ENCODE data around the gene DNASE2. TPM values are rescaled to one million over a fixed set of nuclear protein-coding genes. Genes with fewer than 3 reads are reported as not detected.
A peak's percentile ranks its signal among the peaks of the same experiment; 100 is the strongest.
"Not testable (repeated sequence)": the region's sequence is repeated elsewhere in the genome, so short reads cannot be mapped to it uniquely, and the experiment has no call there.

Gene DNASE2
- total RNA-seq, 1 experiment from 2014 or later: 78.9 TPM

DNA sequence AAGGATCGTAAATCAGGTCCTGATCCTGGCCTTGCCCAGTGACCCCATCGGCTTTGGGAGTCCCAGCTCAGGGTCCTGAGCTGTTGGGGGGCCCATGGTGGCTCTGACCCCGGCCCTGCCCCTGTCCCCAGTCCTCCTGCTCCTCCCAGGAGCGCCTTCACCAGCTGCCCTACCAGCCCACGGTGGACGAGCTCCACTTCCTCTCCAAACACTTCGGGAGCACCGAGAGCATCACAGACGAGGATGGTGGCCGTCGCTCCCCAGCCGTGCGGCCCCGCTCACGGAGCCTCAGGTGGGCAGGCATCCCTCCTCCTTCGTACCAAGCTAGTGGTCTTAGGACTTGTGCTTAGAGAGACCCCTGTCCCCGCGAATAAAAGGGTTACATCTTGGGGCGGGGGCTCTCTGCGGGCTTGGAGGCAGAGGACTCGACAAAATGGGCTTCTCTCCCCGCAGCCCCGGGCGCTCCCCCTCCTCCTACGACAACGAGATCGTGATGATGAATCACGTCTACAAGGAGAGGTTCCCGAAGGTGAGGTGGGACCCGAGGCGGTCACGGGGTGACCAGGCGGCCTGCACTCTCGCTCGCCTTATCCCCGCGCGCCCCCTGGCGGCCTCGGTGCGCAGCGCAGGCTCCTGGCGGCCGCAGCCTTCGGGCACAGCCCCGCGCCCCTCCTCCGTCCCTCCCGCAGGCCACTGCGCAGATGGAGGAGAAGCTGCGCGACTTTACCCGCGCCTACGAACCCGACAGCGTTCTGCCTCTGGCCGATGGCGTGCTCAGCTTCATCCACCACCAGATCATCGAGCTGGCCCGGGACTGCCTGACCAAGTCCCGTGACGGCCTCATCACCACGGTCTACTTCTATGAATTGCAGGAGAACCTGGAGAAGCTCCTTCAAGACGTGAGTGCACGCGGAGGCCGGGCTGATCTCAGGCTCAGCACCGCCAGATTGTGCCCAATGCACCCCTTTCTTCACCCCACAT, 33.8 kb downstream of the DNASE2 start:
- Histone ChIP-seq H3K27ac (ENCODE audit: low read length) (no peak overlapping the region), H3K9me3 (ENCODE audit: control insufficient read depth, insufficient read depth, low read depth, low read length) (no peaks in the 10 kb centered on the region), H3K4me1 (ENCODE audit: control insufficient read depth, insufficient read depth, low read length) (no peaks in the 10 kb centered on the region), H3K36me3 (ENCODE audit: control insufficient read depth, insufficient read depth, low read length) (no peaks in the 10 kb centered on the region), H3K27me3 (ENCODE audit: control insufficient read depth, insufficient read depth, low read length) (no peaks in the 10 kb centered on the region), H3K4me3 (ENCODE audit: low read depth in 2 of 2, low read length in 2 of 2) (peak overlapping the region in 1 of 2 experiments; percentile 34; a peak in 2 of 4 replicates)
- ATAC-seq: peak; percentile 96
- intact Hi-C loops (cut with micrococcal nuclease; ENCODE audit: unreplicated experiment): no loop called here
- no peak for DNase-seq (ENCODE audit: low read depth, low spot score)
- BruUV-seq (replicated peaks): no TSS peak
- TF ChIP-seq, protein P1, sequence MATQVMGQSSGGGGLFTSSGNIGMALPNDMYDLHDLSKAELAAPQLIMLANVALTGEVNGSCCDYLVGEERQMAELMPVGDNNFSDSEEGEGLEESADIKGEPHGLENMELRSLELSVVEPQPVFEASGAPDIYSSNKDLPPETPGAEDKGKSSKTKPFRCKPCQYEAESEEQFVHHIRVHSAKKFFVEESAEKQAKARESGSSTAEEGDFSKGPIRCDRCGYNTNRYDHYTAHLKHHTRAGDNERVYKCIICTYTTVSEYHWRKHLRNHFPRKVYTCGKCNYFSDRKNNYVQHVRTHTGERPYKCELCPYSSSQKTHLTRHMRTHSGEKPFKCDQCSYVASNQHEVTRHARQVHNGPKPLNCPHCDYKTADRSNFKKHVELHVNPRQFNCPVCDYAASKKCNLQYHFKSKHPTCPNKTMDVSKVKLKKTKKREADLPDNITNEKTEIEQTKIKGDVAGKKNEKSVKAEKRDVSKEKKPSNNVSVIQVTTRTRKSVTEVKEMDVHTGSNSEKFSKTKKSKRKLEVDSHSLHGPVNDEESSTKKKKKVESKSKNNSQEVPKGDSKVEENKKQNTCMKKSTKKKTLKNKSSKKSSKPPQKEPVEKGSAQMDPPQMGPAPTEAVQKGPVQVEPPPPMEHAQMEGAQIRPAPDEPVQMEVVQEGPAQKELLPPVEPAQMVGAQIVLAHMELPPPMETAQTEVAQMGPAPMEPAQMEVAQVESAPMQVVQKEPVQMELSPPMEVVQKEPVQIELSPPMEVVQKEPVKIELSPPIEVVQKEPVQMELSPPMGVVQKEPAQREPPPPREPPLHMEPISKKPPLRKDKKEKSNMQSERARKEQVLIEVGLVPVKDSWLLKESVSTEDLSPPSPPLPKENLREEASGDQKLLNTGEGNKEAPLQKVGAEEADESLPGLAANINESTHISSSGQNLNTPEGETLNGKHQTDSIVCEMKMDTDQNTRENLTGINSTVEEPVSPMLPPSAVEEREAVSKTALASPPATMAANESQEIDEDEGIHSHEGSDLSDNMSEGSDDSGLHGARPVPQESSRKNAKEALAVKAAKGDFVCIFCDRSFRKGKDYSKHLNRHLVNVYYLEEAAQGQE (IDR thresholded peaks at IDR 0.05; ENCODE audit: insufficient read depth in 1 of 2, low read depth in 2 of 2, low read length in 1 of 2): peak in 1 of 2 experiments; percentile 78; a peak in 2 of 4 replicates
- TF ChIP-seq TCF7L2 (IDR thresholded peaks at IDR 0.05; ENCODE audit: low read depth, low read length): no peak
- no peak for TF ChIP-seq SIN3A (IDR thresholded peaks at IDR 0.05; ENCODE audit: borderline replicate concordance, insufficient read depth, low read depth, low read length)
- no peak for TF ChIP-seq POLR2AphosphoS5 (IDR thresholded peaks at IDR 0.05; ENCODE audit: low read depth, low read length)
- TF ChIP-seq, protein P2, sequence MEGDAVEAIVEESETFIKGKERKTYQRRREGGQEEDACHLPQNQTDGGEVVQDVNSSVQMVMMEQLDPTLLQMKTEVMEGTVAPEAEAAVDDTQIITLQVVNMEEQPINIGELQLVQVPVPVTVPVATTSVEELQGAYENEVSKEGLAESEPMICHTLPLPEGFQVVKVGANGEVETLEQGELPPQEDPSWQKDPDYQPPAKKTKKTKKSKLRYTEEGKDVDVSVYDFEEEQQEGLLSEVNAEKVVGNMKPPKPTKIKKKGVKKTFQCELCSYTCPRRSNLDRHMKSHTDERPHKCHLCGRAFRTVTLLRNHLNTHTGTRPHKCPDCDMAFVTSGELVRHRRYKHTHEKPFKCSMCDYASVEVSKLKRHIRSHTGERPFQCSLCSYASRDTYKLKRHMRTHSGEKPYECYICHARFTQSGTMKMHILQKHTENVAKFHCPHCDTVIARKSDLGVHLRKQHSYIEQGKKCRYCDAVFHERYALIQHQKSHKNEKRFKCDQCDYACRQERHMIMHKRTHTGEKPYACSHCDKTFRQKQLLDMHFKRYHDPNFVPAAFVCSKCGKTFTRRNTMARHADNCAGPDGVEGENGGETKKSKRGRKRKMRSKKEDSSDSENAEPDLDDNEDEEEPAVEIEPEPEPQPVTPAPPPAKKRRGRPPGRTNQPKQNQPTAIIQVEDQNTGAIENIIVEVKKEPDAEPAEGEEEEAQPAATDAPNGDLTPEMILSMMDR (IDR thresholded peaks at IDR 0.05): peak; percentile 97
- in situ Hi-C loops (cut with HindIII; ENCODE audit: low pct_unique_long_range_greater_than_20kb, low sequenced_read_pairs): no loop called here
- ChIA-PET POLR2A (interaction anchor here (0.5 kb wide), 1 partner anchor 76 kb away, joined by 3 read pairs; no protein-coding TSS in a partner anchor), CTCF (interaction anchor here (0.5 to 2.4 kb wide), 17 partner anchors 10 to 166 kb away, joined by 3 to 14 read pairs (median 4); partner anchors contain the start of genes DHPS and TRIR)

DNA sequence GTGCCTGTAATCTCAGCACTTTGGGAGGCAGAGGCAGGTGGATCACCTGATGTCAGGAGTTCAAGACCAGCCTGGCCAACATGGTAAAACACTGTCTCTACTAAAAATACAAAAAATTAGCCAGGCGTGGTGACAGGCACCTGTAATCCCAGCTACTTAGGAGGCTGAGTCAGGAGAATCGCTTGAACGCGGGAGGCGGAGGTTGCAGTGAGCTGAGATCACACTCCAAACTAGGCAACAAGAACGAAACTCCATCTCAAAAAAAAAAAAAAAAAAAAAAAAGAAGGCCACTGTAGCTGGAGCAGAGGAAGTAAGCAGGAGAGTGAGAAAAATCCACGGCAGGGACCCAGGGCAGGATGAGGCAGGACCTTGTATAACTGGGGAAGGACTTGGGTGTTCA, 34.6 kb downstream of the DNASE2 start:
- CTCF ChIA-PET: interaction anchor here (0.6 to 2.4 kb wide), 7 partner anchors 11 to 165 kb away, joined by 3 to 14 read pairs (median 4); partner anchors contain the start of gene DHPS
- in situ Hi-C loops (cut with HindIII; ENCODE audit: low pct_unique_long_range_greater_than_20kb, low sequenced_read_pairs); BruUV-seq (replicated peaks): not testable (repeated sequence)

More for the DNA sequence above, 34.6 kb downstream of the DNASE2 start:
- POLR2A ChIA-PET; H3K36me3 ChIP-seq (ENCODE audit: control insufficient read depth, insufficient read depth, low read length); H3K4me1 ChIP-seq (ENCODE audit: control insufficient read depth, insufficient read depth, low read length); ATAC-seq; H3K27ac ChIP-seq (ENCODE audit: low read length); H3K27me3 ChIP-seq (ENCODE audit: control insufficient read depth, insufficient read depth, low read length); H3K4me3 ChIP-seq (ENCODE audit: low read depth in 2 of 2, low read length in 2 of 2); H3K9me3 ChIP-seq (ENCODE audit: control insufficient read depth, insufficient read depth, low read depth, low read length); DNase-seq (ENCODE audit: low read depth, low spot score); intact Hi-C loops (cut with micrococcal nuclease; ENCODE audit: unreplicated experiment): not testable (repeated sequence)
